Peyer's patch (tissue), 4 donors: ENCODE data around the gene PCSK5. TPM values are rescaled to one million over a fixed set of nuclear protein-coding genes. Genes with fewer than 3 reads are reported as not detected.
A peak's percentile ranks its signal among the peaks of the same experiment; 100 is the strongest.

Experiments used
- DNase-seq, 3 donors: peaks; one replicate each; pipeline ENCODE4 v3.0.0-alpha.2; 2017 to 2019
- H3K27ac ChIP-seq, 4 donors: fragments of 200-600 bp; sonication (generic); one replicate each; pipeline ENCODE4 v1.5.1; 2016 to 2019
- H3K27me3 ChIP-seq, 2 donors: fragments of 200-600 bp; sonication (generic); one replicate each; pipeline ENCODE4 v1.5.1; 2019
- H3K36me3 ChIP-seq, 3 donors: fragments of 200-600 bp; sonication (generic); one replicate each; pipeline ENCODE4 v1.5.1; 2016 to 2019
- H3K4me1 ChIP-seq, 4 donors: fragments of 200-600 bp; sonication (generic); one replicate each; pipeline ENCODE4 v1.5.1; 2016 to 2019
- H3K4me3 ChIP-seq, 4 donors: fragments of 200-600 bp; sonication (generic); 1 replicate in 3 of 4; 2 replicates in 1 of 4; pipeline ENCODE4 v1.5.1; 2016 to 2019; ENCODE audit warnings: mild to moderate bottlenecking in 1 of 4
- H3K9me3 ChIP-seq, 4 donors: fragments of 200-600 bp; sonication (generic); one replicate each; pipeline ENCODE4 v1.5.1; 2016 to 2019; ENCODE audit warnings: mild to moderate bottlenecking in 1 of 4
- CTCF ChIP-seq, 6 experiments: fragments of 450-650 bp in 4 of 6; fragments of 200-600 bp in 2 of 6; sonication (generic) in 1 of 6; IDR thresholded peaks; one replicate each; pipeline ENCODE4 v1.5.1; 2017 to 2019; ENCODE audit warnings: antibody characterized with exemption in 6 of 6, mild to moderate bottlenecking in 3 of 6, moderate library complexity in 1 of 6
- POLR2A ChIP-seq, 2 donors: fragments of 450-650 bp; IDR thresholded peaks; one replicate each; pipeline ENCODE4 v1.5.1; 2017; ENCODE audit warnings: antibody characterized with exemption in 2 of 2, mild to moderate bottlenecking in 2 of 2, moderate library complexity in 2 of 2
- total RNA-seq, 4 donors: library from RNA; depleted of rRNA; stranded (reverse); fragments of >200 nt; gene quantifications; one replicate each; pipeline ENCODE4 v1.1.0, GENCODE V29; 2016

The PCSK5 gene
- total RNA-seq, 4 donors from 2014 or later: 77.6 to 488 (median 411) TPM

GRCh38 chr9:76373173-76373783, 482.8 kb downstream of the PCSK5 start:
- Histone ChIP-seq H3K4me1 (peaks cover 0 to 43% (median 5%) of the 10 kb centered on the region in 4 donors), H3K9me3 (no peaks in the 10 kb centered on the region)
- no peak for TF ChIP-seq POLR2A (IDR thresholded peaks at IDR 0.05)
- peak in 1 of 6 experiments; percentile 8 for TF ChIP-seq CTCF (IDR thresholded peaks at IDR 0.05)

DNA sequence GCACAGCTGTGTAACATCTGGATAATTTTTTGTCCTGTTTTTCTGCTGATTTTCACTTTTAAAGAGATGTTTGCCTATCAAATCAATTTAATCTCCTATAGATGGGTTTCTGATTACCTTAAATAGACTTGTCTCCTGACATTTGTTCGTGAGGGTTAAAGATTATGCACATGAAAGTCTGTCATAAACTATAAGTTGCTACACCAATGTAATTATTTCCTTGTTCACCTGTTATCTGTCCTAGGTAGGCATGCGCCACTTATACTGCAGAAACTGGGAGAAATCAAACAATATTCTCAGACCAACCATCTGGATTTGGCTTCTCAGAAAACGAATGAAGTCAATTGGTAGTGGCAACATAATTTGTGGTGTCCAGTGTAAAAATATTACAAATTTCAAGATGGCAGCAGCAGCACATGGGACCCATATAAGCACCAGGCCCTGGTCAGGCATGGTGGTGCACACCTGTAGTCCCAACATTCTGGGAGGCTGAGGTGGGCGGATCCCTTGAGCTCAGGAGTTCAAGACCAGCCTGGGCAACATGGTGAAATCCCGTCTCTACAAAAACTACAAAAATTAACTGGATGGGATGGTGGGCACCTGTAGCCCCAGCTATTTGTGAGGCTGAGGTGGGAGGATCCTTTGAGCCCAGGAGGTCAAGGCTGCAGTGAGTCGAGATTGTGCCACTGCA, 483.5 kb downstream of the PCSK5 start:
- Histone ChIP-seq H3K36me3 (no peaks in the 10 kb centered on the region), H3K9me3 (no peaks in the 10 kb centered on the region), H3K27me3 (no peaks in the 10 kb centered on the region), H3K4me1 (peaks cover 0 to 37% (median 5%) of the 10 kb centered on the region in 4 donors), H3K27ac (peak overlapping the region; percentile 17 to 83 (median 64)), H3K4me3 (no peak overlapping the region)
- TF ChIP-seq POLR2A (IDR thresholded peaks at IDR 0.05): no peak
- DNase-seq: no peak

More at GRCh38 chr9:76373173-76373783, 482.8 kb downstream of the PCSK5 start:
- H3K4me3 ChIP-seq: no peak overlapping the region
- peak in 2 of 3 donors; percentile 72 to 85 for DNase-seq
- H3K27ac ChIP-seq: peak overlapping the region; percentile 17 to 83 (median 64)
- H3K27me3 ChIP-seq: no peaks in the 10 kb centered on the region
- H3K36me3 ChIP-seq: no peaks in the 10 kb centered on the region

- Histone ChIP-seq H3K9me3 (no peaks in the 10 kb centered on the region), H3K27me3 (no peaks in the 10 kb centered on the region), H3K4me1 (peaks cover 0 to 29% (median 5%) of the 10 kb centered on the region in 4 donors), H3K36me3 (no peaks in the 10 kb centered on the region), H3K4me3 (no peak overlapping the region), H3K27ac (peak overlapping the region in 3 of 4 donors; percentile 52 to 83 (median 76))
- DNase-seq: peak in 2 of 3 donors; percentile 84 to 91
- TF ChIP-seq POLR2A (IDR thresholded peaks at IDR 0.05) (no peak), CTCF (IDR thresholded peaks at IDR 0.05) (no peak)
Observed at GRCh38 chr9:76374783-76375559, 484.5 kb downstream of the PCSK5 start.

GRCh38 chr9:76377791-76378190, 487.3 kb downstream of the PCSK5 start:
- H3K4me1 ChIP-seq: peaks cover 0 to 18% (median 5%) of the 10 kb centered on the region in 4 donors

GRCh38 chr9:76378367-76379073, 488.0 kb downstream of the PCSK5 start:
- no peak overlapping the region for H3K27ac ChIP-seq
- no peak for DNase-seq
- H3K4me1 ChIP-seq: peaks cover 0 to 15% (median 4%) of the 10 kb centered on the region in 4 donors
- H3K36me3 ChIP-seq: no peaks in the 10 kb centered on the region
- no peaks in the 10 kb centered on the region for H3K9me3 ChIP-seq
- TF ChIP-seq POLR2A (IDR thresholded peaks at IDR 0.05) (no peak), CTCF (IDR thresholded peaks at IDR 0.05) (no peak)
- H3K4me3 ChIP-seq: no peak overlapping the region
- no peaks in the 10 kb centered on the region for H3K27me3 ChIP-seq

More at GRCh38 chr9:76377791-76378190, 487.3 kb downstream of the PCSK5 start:
- DNase-seq: no peak
- TF ChIP-seq CTCF (IDR thresholded peaks at IDR 0.05) (no peak), POLR2A (IDR thresholded peaks at IDR 0.05) (no peak)
- Histone ChIP-seq H3K9me3 (no peaks in the 10 kb centered on the region), H3K36me3 (no peaks in the 10 kb centered on the region), H3K27me3 (no peaks in the 10 kb centered on the region), H3K4me3 (no peak overlapping the region), H3K27ac (no peak overlapping the region)
